ENCODE results near the gene COL18A1.

The COL18A1 gene

DNA sequence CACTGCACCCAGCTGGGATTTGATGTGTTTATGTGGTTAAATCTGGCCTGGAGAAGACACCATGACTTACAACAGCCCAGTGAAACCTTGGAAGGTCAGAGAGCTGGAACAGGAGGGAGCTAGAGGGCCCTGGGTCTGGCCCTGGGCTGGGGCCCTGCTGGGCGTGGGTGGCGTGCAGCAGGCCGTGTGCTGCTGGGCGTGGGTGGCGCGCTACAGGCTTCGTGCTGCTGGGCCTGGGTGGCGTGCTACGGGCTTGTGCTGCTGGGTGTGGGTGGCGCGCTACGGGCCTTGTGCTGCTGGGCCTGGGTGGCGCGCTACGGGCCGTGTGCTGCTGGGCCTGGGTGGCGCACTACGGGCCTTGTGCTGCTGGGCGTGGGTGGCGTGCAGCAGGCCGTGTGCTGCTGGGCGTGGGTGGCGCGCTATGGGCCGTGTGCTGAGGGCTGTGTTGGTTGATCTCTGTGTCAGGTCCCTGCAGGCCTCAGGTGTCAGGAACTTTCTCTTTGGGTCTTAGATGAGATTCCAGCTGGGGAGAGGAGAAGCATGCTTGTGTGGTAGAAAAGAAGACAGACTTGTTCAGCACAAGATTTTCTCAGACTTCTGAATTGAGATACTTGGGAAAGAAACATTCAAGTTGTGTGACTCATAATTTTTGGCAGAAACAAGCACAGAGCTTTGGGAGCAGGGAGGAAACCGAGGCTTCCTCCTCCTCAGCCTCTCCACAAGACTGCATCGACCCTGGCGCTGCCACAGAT is 66.0 kb downstream of the COL18A1 start:
- no peaks in the 10 kb centered on the region for H3K27me3 ChIP-seq (replicated peaks)
- peaks cover 41% of the 10 kb centered on the region for H3K36me3 ChIP-seq (replicated peaks)
- H3K4me3 ChIP-seq (ENCODE audit: low read depth, low read length): peak overlapping the region; percentile 22
- TF ChIP-seq, protein P1, sequence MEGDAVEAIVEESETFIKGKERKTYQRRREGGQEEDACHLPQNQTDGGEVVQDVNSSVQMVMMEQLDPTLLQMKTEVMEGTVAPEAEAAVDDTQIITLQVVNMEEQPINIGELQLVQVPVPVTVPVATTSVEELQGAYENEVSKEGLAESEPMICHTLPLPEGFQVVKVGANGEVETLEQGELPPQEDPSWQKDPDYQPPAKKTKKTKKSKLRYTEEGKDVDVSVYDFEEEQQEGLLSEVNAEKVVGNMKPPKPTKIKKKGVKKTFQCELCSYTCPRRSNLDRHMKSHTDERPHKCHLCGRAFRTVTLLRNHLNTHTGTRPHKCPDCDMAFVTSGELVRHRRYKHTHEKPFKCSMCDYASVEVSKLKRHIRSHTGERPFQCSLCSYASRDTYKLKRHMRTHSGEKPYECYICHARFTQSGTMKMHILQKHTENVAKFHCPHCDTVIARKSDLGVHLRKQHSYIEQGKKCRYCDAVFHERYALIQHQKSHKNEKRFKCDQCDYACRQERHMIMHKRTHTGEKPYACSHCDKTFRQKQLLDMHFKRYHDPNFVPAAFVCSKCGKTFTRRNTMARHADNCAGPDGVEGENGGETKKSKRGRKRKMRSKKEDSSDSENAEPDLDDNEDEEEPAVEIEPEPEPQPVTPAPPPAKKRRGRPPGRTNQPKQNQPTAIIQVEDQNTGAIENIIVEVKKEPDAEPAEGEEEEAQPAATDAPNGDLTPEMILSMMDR (IDR thresholded peaks at IDR 0.05; ENCODE audit: low read depth, low read length, missing control alignments): no peak
- DNase-seq: peak; percentile 70
- in situ Hi-C loops (cut with HindIII; ENCODE audit: low pct_ligation_motif_present, low sequenced_read_pairs): no loop called here
- H3K27ac ChIP-seq: peak overlapping the region; percentile 87

DNA sequence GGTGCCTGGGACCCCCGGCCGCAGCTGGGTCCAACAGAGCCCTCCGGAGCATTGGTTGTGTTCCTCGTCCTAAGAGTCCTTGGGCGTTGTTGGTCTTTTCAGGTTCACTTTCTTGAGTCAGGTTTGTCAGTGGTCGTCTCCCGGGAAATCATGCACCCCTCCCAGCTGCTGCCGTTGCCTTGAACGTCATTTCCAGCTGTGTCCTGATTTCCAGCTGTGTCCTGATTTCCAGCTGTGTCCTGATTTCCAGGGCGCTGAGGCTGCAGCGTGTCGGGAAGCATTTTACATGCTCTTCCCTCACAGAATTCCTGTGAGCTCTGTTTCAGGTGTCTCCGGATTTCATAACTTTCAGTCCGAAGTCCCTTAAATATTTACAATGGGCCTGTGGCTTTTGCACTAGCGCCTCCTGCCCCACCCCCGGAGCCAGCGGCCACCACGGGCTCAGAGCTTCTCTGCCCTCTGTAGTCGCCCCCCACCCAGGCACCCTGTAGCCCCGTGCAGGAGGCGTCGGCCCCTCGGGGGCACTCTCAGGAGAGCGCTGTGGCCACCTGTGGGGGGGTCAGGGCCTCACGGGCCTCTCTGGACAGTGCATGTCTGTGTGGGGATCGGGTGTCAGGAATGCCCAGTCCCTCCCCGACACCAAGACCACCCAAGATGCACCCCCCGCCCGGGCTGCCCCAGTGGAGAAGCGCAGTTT is 66.7 kb downstream of the COL18A1 start:
- in situ Hi-C loops (cut with HindIII; ENCODE audit: low pct_ligation_motif_present, low sequenced_read_pairs): no loop called here
- DNase-seq: peak; percentile 58
- Histone ChIP-seq H3K27me3 (replicated peaks) (no peaks in the 10 kb centered on the region), H3K36me3 (replicated peaks) (peaks cover 48% of the 10 kb centered on the region), H3K4me3 (ENCODE audit: low read depth, low read length) (peak overlapping the region; percentile 22), H3K27ac (peak overlapping the region; percentile 87)
- TF ChIP-seq, protein P1 (IDR thresholded peaks at IDR 0.05; ENCODE audit: low read depth, low read length, missing control alignments): no peak

DNA sequence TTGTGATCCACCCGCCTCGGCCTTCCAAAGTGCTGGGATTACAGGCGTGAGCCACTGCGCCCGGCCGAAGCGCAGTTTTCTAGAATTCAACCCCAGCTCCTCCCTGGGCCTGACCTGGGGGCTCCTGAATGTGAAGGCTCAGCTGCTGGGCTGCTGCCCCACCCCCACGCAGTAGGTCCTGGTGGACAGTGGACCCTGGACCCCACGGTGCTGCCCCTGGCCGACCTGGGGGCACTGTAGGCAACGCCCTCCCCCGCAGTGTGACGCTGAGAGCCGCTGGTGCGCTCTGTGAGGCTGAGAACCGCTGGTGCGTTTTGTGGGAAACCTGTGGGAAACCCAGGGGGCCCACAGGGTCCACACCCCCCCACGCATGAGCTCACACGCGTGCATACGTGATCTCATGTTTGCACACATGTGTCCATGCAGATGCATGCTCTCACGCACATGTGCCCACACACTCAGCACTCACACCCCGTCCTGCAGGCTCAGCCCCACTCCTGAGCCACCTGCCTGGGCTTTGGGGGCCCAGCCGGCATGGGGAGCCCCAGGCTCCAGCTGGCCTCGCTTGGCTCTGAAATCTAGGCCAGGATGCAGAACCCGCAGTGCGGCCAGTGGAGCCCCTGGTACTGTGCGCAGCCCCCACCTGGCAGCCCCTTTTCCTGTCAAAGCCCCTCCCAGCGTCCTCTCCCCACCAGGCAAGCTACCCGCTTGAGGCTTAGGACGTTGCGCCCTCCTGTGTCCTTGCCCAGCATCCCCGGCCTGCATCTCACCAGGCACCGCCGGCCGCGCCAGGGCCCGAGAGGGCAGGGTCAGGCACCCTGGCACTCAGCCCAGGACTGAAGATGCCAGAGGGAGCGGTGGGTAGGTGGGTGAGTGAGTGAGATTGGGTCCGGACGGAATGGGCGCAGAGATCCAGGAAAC is 67.7 kb downstream of the COL18A1 start:
- peak overlapping the region; percentile 87 for H3K27ac ChIP-seq
- H3K36me3 ChIP-seq (replicated peaks): peaks cover 55% of the 10 kb centered on the region
- H3K4me3 ChIP-seq (ENCODE audit: low read depth, low read length): no peak overlapping the region
- in situ Hi-C loops (cut with HindIII; ENCODE audit: low pct_ligation_motif_present, low sequenced_read_pairs): no loop called here
- TF ChIP-seq, protein P1 (IDR thresholded peaks at IDR 0.05; ENCODE audit: low read depth, low read length, missing control alignments): no peak
- no peaks in the 10 kb centered on the region for H3K27me3 ChIP-seq (replicated peaks)
- no peak for DNase-seq

DNA sequence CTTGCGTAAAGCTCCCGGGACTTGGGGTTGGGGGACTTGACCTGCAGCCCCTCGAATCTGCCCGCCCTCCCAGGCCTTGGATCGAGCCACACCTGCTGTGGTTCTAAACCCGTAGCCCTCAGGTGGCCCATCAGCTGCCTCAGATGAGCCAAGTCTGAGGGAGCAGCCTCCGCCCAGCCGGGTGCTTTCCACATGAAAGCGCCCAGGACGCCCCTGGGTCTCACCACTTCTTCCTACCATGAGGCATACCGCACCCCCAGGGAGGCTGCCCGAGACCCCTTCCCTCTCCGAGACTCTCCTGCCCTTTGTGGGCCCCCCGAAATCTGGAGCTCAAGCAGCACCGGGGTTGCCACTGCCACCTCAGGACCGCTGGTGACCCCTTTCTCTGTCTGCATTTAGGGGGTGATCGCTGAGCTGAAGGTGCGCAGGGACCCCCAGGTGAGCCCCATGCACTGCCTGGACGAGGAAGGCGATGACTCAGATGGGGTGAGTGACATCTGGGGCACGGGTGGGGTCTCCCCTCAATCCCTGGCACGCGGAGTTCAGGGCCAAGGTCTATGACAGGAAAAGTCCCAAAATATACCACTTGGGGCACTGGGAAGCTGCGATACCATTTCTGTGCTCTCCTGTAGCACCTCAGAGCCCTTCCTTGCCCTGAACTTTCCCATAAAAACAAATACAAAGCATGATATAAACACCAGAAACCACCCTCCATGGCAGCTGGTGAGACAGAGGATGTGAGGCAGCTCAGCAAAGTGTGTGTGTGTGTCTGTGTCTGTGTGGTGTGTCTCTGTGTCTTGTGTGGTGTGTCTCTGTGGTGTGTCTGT is 68.7 kb downstream of the COL18A1 start:
- H3K27ac ChIP-seq: no peak overlapping the region
- peaks cover 56% of the 10 kb centered on the region for H3K36me3 ChIP-seq (replicated peaks)
- H3K4me3 ChIP-seq (ENCODE audit: low read depth, low read length): no peak overlapping the region
- H3K27me3 ChIP-seq (replicated peaks): no peaks in the 10 kb centered on the region
- in situ Hi-C loops (cut with HindIII; ENCODE audit: low pct_ligation_motif_present, low sequenced_read_pairs): no loop called here
- no peak for DNase-seq
- TF ChIP-seq, protein P1 (IDR thresholded peaks at IDR 0.05; ENCODE audit: low read depth, low read length, missing control alignments): no peak

DNA sequence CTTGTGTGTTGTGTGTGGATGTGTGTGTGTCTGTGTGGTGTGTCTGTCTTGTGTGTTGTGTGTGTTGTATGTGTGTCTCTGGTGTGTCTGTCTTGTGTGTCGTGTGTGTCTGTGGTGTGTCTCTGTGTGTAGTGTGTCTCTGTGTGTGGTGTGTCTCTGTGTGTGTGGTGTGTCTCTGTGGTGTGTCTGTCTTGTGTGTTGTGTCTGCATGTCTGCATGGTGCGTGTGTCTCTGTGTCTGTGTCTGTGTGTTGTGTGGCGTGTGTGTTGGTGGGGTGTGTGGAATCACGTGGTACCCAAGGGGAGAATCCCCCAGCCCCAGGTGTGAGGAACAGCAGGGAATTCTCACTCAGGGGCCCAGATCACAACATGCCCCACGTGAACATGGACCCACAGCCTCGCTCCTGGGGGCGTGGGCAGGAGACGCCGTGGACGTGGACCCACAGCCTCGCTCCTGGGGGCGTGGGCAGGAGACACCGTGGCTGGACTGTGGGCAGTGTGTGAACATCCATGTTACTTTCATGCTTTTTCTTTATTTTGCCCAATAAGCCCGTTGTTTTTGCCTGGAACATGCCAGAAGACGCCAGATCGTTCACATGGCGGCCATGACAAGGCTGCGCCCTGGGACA is 69.5 kb downstream of the COL18A1 start:
- in situ Hi-C loops (cut with HindIII; ENCODE audit: low pct_ligation_motif_present, low sequenced_read_pairs): no loop called here

More for the DNA sequence above, 69.5 kb downstream of the COL18A1 start:
- Histone ChIP-seq H3K36me3 (replicated peaks) (peaks cover 56% of the 10 kb centered on the region), H3K27ac (no peak overlapping the region), H3K27me3 (replicated peaks) (no peaks in the 10 kb centered on the region), H3K4me3 (ENCODE audit: low read depth, low read length) (no peak overlapping the region)
- no peak for DNase-seq
- TF ChIP-seq, protein P1 (IDR thresholded peaks at IDR 0.05; ENCODE audit: low read depth, low read length, missing control alignments): no peak
